ENCODE measurements around the gene ASXL1.

ASXL1 gene

GRCh38 chr20:32407131-32407750, 49.1 kb downstream of the ASXL1 start:
- ATAC-seq (peak; percentile 90), DNase-seq (peak; percentile 68)

- DNase-seq (no peak), ATAC-seq (no peak)
Observed at GRCh38 chr20:32411955-32412706, 54.0 kb downstream of the ASXL1 start.

DNA sequence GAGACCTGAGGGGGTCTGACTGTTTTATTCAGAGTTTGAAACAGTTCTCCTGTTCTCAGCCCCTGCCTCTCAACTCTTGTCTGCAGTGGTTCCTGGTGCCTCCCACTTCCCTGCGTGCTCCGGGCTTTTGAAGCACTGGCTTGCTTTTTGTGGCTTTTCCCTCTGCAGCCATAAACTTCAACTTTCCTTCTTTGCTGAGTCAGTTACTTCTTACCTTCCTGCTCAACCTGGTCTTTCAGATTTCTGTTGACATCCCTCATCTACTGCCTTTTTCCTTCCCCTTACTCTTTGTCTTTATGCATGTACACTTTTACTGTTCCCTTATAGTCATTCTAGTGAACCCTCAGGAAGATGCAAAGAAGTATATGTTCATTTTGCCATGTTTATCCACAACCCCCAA, 57.4 kb downstream of the ASXL1 start:
- ATAC-seq (no peak), DNase-seq (no peak)

DNA sequence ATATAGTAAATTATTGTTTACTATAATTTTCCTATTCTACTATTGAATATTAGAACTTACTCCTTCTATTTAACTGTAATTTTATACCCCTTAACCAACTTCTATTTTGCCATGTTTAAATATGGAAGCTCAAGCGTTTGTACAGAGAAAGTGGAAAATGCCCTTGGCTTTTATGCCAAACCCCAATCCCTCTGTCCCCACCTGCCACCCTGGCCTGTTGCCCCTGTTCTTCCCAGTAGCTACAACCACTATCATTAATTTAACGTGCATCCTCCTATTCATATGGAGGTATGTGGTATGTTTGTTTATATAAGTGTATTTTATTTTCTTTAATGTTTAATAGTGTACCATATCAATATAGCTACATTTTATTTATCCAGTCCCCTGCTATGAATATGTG, 58.1 kb downstream of the ASXL1 start:
- DNase-seq (no peak), ATAC-seq (no peak)

- no peak for DNase-seq
- ATAC-seq, result no peak
Observed at GRCh38 chr20:32418376-32418775, 60.2 kb downstream of the ASXL1 start.

- DNase-seq (no peak), ATAC-seq (no peak)
Observed at GRCh38 chr20:32421290-32421689, 63.2 kb downstream of the ASXL1 start.

GRCh38 chr20:32427996-32428395, 69.9 kb downstream of the ASXL1 start:
- DNase-seq, result no peak
- no peak for ATAC-seq

GRCh38 chr20:32429343-32429742, 71.2 kb downstream of the ASXL1 start:
- DNase-seq (no peak), ATAC-seq (no peak)

DNA sequence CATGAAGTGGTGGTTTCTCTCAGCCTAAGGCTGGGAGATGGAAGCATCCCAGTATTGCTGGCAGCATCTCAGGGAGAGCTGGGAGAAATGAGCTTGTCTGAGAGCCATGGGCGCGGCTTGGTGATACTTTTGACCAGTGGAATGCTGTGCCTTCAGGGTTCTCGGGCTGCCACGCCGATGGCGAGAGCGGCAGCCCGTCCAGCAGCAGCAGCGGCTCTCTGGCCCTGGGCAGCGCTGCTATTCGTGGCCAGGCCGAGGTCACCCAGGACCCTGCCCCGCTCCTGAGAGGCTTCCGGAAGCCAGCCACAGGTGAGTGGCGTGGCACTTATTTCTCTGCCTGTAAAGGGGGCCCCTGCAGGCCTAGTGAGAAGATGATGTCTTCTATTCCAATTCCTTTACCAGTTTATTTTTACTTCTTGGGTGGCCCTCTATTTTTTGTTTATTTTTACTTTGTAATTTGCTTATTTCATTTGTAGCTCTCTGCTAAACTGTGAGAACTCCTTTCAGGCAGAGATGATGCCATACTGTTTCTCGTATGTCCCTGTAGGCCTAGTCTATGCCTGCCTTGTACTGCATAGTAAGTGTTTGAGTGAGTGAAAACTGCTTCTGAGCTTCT, 71.7 kb downstream of the ASXL1 start:
- ATAC-seq (no peak), DNase-seq (no peak)

DNA sequence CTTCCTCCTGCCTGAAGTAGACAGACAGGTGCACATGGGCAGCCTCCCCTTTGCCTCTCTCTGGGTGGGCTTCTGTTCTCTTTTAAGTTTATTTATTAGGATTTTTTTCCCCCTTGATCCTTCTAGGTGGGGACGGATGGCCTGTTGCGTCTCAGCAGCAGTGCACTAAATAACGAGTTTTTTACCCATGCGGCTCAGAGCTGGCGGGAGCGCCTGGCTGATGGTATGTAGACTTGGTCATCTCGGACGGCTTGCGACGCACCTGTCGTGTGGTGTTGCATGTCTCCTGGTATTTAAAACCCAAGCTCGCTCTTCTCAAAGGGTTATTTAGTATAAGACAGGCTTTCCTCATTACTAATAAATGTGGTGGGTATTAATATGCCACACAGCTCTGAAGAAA, 73.3 kb downstream of the ASXL1 start:
- DNase-seq, result no peak

DNA sequence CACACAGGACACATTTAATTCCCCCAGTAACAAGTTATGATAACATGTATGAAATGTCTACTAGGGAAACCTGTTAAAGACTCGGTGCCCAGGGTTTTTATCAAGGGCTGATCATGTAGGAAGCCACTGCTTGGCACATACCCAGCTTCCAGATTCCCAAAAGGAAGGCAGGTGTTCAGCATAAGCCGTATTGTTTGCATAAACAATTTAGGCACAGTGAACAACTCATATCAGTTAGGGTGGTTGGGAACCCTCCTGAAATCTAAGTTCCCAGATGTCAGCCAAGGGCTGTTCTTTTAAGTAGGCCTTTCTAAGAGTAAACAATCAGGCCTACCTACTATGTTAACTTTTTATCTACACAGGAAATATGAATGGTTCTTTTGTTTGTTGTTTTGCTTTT, 74.1 kb downstream of the ASXL1 start:
- ATAC-seq (no peak), DNase-seq (no peak)

More for the DNA sequence above, 73.3 kb downstream of the ASXL1 start:
- ATAC-seq, result no peak

DNA sequence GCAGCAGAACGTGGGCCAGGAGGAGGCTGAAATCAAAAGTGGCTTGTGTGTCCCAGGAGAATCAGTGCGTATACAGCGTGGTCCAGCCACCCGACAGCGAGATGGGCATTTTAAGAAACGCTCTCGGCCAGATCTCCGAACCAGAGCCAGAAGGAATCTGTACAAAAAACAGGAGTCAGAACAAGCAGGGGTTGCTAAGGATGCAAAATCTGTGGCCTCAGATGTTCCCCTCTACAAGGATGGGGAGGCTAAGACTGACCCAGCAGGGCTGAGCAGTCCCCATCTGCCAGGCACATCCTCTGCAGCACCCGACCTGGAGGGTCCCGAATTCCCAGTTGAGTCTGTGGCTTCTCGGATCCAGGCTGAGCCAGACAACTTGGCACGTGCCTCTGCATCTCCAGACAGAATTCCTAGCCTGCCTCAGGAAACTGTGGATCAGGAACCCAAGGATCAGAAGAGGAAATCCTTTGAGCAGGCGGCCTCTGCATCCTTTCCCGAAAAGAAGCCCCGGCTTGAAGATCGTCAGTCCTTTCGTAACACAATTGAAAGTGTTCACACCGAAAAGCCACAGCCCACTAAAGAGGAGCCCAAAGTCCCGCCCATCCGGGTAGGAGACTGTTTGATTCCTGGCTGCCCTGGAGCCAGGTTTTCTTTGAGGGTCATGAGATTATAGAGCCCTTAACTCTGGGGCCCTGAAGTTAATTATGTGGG, 75.3 kb downstream of the ASXL1 start:
- DNase-seq (no peak), ATAC-seq (no peak)

DNA sequence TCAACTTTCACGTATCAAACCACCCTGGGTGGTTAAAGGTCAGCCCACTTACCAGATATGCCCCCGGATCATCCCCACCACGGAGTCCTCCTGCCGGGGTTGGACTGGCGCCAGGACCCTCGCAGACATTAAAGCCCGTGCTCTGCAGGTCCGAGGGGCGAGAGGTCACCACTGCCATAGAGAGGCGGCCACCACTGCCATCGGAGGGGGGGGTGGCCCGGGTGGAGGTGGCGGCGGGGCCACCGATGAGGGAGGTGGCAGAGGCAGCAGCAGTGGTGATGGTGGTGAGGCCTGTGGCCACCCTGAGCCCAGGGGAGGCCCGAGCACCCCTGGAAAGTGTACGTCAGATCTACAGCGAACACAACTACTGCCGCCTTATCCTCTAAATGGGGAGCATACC, 76.3 kb downstream of the ASXL1 start:
- DNase-seq, result no peak
- no peak for ATAC-seq

DNA sequence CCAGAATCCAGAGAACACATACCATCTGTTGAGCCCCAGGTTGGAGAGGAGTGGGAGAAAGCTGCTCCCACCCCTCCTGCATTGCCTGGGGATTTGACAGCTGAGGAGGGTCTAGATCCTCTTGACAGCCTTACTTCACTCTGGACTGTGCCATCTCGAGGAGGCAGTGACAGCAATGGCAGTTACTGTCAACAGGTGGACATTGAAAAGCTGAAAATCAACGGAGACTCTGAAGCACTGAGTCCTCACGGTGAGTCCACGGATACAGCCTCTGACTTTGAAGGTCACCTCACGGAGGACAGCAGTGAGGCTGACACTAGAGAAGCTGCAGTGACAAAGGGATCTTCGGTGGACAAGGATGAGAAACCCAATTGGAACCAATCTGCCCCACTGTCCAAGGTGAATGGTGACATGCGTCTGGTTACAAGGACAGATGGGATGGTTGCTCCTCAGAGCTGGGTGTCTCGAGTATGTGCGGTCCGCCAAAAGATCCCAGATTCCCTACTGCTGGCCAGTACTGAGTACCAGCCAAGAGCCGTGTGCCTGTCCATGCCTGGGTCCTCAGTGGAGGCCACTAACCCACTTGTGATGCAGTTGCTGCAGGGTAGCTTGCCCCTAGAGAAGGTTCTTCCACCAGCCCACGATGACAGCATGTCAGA, 77.4 kb downstream of the ASXL1 start:
- DNase-seq, result no peak
- no peak for ATAC-seq

DNA sequence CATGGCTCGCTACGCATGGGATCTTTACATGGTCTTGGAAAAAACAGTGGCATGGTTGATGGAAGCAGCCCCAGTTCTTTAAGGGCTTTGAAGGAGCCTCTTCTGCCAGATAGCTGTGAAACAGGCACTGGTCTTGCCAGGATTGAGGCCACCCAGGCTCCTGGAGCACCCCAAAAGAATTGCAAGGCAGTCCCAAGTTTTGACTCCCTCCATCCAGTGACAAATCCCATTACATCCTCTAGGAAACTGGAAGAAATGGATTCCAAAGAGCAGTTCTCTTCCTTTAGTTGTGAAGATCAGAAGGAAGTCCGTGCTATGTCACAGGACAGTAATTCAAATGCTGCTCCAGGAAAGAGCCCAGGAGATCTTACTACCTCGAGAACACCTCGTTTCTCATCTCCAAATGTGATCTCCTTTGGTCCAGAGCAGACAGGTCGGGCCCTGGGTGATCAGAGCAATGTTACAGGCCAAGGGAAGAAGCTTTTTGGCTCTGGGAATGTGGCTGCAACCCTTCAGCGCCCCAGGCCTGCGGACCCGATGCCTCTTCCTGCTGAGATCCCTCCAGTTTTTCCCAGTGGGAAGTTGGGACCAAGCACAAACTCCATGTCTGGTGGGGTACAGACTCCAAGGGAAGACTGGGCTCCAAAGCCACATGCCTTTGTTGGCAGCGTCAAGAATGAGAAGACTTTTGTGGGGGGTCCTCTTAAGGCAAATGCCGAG, 78.2 kb downstream of the ASXL1 start:
- no peak for ATAC-seq
- no peak for DNase-seq

DNA sequence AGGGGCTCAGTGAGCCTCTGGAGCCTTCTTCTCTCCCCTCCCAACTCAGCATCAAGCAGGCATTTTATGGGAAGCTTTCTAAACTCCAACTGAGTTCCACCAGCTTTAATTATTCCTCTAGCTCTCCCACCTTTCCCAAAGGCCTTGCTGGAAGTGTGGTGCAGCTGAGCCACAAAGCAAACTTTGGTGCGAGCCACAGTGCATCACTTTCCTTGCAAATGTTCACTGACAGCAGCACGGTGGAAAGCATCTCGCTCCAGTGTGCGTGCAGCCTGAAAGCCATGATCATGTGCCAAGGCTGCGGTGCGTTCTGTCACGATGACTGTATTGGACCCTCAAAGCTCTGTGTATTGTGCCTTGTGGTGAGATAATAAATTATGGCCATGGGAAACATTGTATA, 78.8 kb downstream of the ASXL1 start:
- ATAC-seq, result no peak
- no peak for DNase-seq

GRCh38 chr20:32437391-32438074, 79.4 kb downstream of the ASXL1 start:
- ATAC-seq, result no peak
- DNase-seq, result peak; percentile 30

DNA sequence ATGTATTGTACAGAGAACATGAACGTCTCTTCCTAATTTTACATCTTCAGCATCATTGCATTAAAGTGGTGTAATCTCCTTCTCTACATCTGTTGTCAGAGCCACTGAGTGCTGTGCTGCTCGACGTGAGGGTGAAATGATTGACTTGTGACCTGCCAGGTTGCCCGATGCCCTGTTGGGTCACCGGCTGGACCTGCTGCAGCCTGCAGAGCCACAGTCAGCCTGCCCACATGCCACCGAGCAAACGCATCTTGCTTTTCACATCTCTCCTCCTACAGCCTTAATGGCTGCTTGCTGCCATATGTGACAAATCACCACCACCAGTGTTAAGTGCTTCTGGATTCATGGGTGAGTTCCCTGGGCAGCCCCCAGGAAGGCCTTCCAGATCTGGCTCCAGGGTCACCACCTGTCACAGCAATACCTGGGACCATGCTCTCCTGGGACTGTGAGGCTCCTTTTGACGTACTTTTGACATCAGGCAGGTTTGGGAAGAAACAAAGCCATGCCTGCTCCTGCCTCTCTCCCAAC, 80.3 kb downstream of the ASXL1 start:
- no peak for ATAC-seq
- DNase-seq, result no peak

DNA sequence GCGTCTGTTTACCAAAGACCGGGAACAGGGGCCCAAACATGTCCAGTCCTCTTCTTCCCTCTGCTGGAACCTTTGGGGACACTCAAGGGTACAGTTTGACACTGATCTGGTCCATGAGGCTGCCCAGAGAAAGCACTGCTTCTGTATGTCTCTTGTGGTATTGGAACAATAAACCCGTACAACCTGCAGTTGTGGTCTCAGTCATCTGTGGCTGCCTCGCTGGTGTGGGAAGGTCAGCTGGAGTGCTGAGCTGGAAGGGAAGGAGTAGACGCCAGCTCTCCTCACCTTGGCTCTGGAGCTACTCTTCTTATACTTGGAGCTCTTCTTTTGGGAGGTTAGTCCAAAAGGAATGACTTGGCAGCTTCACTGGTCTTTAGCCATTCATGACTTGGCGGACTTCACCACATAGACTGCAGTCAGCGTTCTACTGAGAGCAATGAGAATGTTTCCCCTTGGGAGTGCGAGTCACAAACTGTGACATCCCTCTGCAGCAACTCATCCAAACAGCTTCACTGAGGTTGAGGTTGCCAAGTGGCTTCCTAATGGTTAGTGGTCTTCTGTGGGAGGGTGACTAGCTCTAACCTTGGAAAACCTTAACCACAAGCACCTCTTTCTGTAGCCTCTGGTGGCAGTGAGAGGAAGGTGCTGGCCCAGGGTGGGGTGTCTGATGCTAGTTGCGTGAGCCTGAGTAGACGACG, 81.2 kb downstream of the ASXL1 start:
- peak; percentile 66 for DNase-seq
- peak; percentile 88 for ATAC-seq

DNA sequence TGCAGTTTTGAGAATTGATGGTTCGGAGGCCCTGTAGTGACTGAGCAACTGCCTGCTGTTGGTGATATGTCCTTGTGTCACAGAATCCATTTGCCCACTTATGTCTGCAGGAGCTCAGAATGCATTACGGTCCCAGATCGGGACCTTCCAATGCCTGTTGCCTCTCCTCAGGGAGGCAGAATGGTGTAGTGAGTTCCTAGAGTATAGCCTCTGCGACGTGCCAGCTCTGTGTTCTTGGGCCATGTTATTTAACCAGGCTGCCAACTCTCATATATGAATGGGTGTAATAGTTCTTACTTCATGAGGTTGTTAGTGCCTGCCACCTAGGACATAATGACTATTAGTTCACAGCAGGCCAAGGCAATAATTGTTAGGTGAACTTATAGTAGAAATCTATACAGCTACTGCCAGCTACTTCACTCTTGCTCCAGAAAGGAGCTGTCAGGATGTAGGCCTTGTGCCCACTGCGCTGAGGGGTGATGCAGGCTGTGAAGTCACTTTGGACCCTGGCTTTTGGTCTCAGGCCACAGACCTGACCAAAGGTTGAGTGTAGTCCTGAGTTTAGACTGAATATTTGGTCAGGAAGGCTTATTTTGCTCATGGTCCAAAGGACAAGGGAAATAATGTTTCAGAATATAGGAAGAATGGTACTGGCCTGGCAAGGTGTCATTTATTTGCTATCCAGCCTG, 82.1 kb downstream of the ASXL1 start:
- no peak for DNase-seq
- no peak for ATAC-seq

Measured in stimulated activated naive CD8-positive, alpha-beta T cell treated with anti-CD3 and anti-CD28 coated beads, Interleukin-15, Interleukin-2, amounts not matched to agents 100 U/mL and 50 U/mL, for 24 hours (primary cell).